ENCODE data around the gene TRRAP. TPM values are rescaled to one million over a fixed set of nuclear protein-coding genes. Genes with fewer than 3 reads are reported as not detected.

The TRRAP gene
- total and polyA plus RNA-seq, 2 of the 4 experiments (the other 2 are of a cell fraction) = 12.5 to 18.1 TPM

DNA sequence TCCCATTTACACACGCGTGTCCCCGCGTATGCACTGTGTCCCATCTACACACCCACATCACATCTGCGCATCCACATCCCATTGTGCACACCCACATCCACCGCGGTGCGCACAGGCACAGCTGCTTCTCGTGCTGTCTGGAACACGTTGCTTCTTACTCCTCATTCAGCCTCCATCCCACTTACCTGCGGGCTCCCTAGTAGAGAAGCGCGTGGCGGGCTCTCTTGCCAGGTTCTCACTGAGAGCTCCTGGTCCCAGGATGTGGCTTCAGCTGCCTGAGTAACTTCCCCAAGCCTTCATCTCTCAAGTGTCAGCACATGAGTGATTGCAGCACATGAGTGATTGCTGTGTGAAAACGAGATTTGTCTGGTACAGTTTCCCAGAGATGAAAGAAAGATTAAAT lies 117.8 kb downstream of the TRRAP start:
- H2BK15ac ChIP-seq (ENCODE audit: low read depth, low read length) = no peak overlapping the region
- no peak overlapping the region for H4K5ac ChIP-seq (ENCODE audit: low read depth, low read length)
- H3K4ac ChIP-seq (ENCODE audit: low read depth, low read length) = no peak overlapping the region
- H2BK120ac ChIP-seq (ENCODE audit: low read depth, low read length) = no peak overlapping the region
- H3K56ac ChIP-seq (ENCODE audit: extremely low read depth, insufficient read depth, low read length) = no peak overlapping the region
- H3K9me1 ChIP-seq (ENCODE audit: insufficient read depth, low read length) = peaks cover 5% of the 10 kb centered on the region; the same call in 1 of the 2 replicates
- H3K79me1 ChIP-seq (ENCODE audit: low read depth in 1 of 2, low read length in 2 of 2) = peaks cover 3 to 4% of the 10 kb centered on the region in 2 experiments; a peak in 2 of 4 replicates
- H3K4me3 ChIP-seq (ENCODE audit: insufficient read depth, low read depth, low read length) = no peak overlapping the region
- H3K23ac ChIP-seq (ENCODE audit: low read depth, low read length) = no peak overlapping the region
- H3K18ac ChIP-seq (ENCODE audit: low read depth, low read length) = no peak overlapping the region
- no peaks in the 10 kb centered on the region for H3K9me3 ChIP-seq (ENCODE audit: control insufficient read depth, insufficient read depth, low read length)
- no peak overlapping the region for H3K9ac ChIP-seq (ENCODE audit: low read depth, low read length)
- POLR2A ChIA-PET (ENCODE audit: unreplicated experiment) = no interaction called here
- H4K20me1 ChIP-seq (ENCODE audit: insufficient read depth, low read length) = no peaks in the 10 kb centered on the region
- H3K4me2 ChIP-seq (ENCODE audit: low read depth, low read length) = no peak overlapping the region
- TF ChIP-seq SMC3 (IDR thresholded peaks at IDR 0.05; ENCODE audit: low read depth, low read length) (no peak), CEBPB (IDR thresholded peaks at IDR 0.05; ENCODE audit: low read depth, low read length) (no peak), CHD1 (IDR thresholded peaks at IDR 0.05; ENCODE audit: low read depth, low read length) (no peak), MAZ (IDR thresholded peaks at IDR 0.05; ENCODE audit: borderline replicate concordance, low read depth, low read length) (no peak), BHLHE40 (IDR thresholded peaks at IDR 0.05; ENCODE audit: low read depth, low read length) (no peak), FOS (IDR thresholded peaks at IDR 0.05; ENCODE audit: low read depth, low read length) (no peak), RCOR1 (IDR thresholded peaks at IDR 0.05; ENCODE audit: insufficient replicate concordance, low read length) (no peak), MXI1 (IDR thresholded peaks at IDR 0.05; ENCODE audit: borderline replicate concordance, low read depth, low read length) (no peak), POLR2A (IDR thresholded peaks at IDR 0.05; ENCODE audit: low read depth, low read length) (no peak), MAFK (IDR thresholded peaks at IDR 0.05; ENCODE audit: low read depth, low read length) (no peak), RFX5 (IDR thresholded peaks at IDR 0.05; ENCODE audit: low read depth, low read length) (no peak), NFE2L2 (IDR thresholded peaks at IDR 0.05; ENCODE audit: low read depth, low read length) (no peak), RAD21 (IDR thresholded peaks at IDR 0.05; ENCODE audit: low read length) (no peak)
- TF ChIP-seq, protein P1, sequence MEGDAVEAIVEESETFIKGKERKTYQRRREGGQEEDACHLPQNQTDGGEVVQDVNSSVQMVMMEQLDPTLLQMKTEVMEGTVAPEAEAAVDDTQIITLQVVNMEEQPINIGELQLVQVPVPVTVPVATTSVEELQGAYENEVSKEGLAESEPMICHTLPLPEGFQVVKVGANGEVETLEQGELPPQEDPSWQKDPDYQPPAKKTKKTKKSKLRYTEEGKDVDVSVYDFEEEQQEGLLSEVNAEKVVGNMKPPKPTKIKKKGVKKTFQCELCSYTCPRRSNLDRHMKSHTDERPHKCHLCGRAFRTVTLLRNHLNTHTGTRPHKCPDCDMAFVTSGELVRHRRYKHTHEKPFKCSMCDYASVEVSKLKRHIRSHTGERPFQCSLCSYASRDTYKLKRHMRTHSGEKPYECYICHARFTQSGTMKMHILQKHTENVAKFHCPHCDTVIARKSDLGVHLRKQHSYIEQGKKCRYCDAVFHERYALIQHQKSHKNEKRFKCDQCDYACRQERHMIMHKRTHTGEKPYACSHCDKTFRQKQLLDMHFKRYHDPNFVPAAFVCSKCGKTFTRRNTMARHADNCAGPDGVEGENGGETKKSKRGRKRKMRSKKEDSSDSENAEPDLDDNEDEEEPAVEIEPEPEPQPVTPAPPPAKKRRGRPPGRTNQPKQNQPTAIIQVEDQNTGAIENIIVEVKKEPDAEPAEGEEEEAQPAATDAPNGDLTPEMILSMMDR (conservative IDR thresholded peaks at IDR 0.05; ENCODE audit: low read depth, low read length) = no peak
- TF ChIP-seq, protein P2, sequence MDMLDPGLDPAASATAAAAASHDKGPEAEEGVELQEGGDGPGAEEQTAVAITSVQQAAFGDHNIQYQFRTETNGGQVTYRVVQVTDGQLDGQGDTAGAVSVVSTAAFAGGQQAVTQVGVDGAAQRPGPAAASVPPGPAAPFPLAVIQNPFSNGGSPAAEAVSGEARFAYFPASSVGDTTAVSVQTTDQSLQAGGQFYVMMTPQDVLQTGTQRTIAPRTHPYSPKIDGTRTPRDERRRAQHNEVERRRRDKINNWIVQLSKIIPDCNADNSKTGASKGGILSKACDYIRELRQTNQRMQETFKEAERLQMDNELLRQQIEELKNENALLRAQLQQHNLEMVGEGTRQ (IDR thresholded peaks at IDR 0.05; ENCODE audit: low read depth, low read length) = no peak
- TF ChIP-seq, protein P3, sequence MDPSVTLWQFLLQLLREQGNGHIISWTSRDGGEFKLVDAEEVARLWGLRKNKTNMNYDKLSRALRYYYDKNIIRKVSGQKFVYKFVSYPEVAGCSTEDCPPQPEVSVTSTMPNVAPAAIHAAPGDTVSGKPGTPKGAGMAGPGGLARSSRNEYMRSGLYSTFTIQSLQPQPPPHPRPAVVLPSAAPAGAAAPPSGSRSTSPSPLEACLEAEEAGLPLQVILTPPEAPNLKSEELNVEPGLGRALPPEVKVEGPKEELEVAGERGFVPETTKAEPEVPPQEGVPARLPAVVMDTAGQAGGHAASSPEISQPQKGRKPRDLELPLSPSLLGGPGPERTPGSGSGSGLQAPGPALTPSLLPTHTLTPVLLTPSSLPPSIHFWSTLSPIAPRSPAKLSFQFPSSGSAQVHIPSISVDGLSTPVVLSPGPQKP (IDR thresholded peaks at IDR 0.05; ENCODE audit: borderline replicate concordance, low read depth, low read length) = no peak
- ATAC-seq (ENCODE audit: low read depth) = no peak
- H2AK9ac ChIP-seq (replicated peaks; ENCODE audit: low read depth, low read length, poor library complexity) = no peak overlapping the region
- no peak overlapping the region for H2AK5ac ChIP-seq (ENCODE audit: low read depth, low read length)
- H3K4me1 ChIP-seq (ENCODE audit: control insufficient read depth, insufficient read depth, low read length) = no peaks in the 10 kb centered on the region
- CTCF ChIA-PET = no interaction called here
- H2BK5ac ChIP-seq (ENCODE audit: low read depth, low read length, poor library complexity, severe bottlenecking) = no peak overlapping the region
- no peaks in the 10 kb centered on the region for H3K27me3 ChIP-seq (ENCODE audit: control insufficient read depth, insufficient read depth, low read length)
- no peak overlapping the region for H2BK20ac ChIP-seq (ENCODE audit: low read depth, low read length)
- in situ Hi-C loops (cut with MboI; ENCODE audit: low sequenced_read_pairs) = no loop called here
- H3K36me3 ChIP-seq (ENCODE audit: control insufficient read depth, insufficient read depth, low read length) = peaks cover 80% of the 10 kb centered on the region
- dilution Hi-C loops (cut with HindIII; ENCODE audit: low sequenced_read_pairs, unreplicated experiment) = no loop called here
- DNase-seq = no peak
- no peak overlapping the region for H4K8ac ChIP-seq (ENCODE audit: low read depth in 2 of 2, low read length in 2 of 2)
- WGBS, 2 experiments (ENCODE audit: extremely low coverage in 2 of 2, insufficient read length in 1 of 2) = 97 to 100% methylated on average over 2 to 10 of the region's 15 CpGs
- no peak overlapping the region for H4K91ac ChIP-seq (ENCODE audit: insufficient read depth, low read depth, low read length)
- H3K27ac ChIP-seq (ENCODE audit: insufficient read depth, low read length) = no peak overlapping the region
- intact Hi-C loops (cut with micrococcal nuclease) = no loop called here
- no TSS peak for BruUV-seq (replicated peaks)
- no peak overlapping the region for H3K14ac ChIP-seq (replicated peaks; ENCODE audit: low read depth, low read length)
- H2AFZ ChIP-seq (replicated peaks; ENCODE audit: low read length, poor library complexity) = no peak overlapping the region
